ENCODE measurements around the gene CDC42EP4.

GRCh38 chr17:73335591-73336407 is 24.0 kb upstream of the CDC42EP4 start:
- TF ChIP-seq POLR2A (IDR thresholded peaks at IDR 0.05), result no peak
- TF ChIP-seq CTCF (IDR thresholded peaks at IDR 0.05), result no peak

Data from stomach (tissue), 4 donors.